HG02938 (cell line): ENCODE measurements around the gene RTP2.

Experiments
- ATAC-seq: cut with Tn5 transposase; IDR thresholded peaks from one replicate; pipeline ENCODE4 v1.9.1; 2021; ENCODE audit warnings: mild to moderate bottlenecking, moderate library complexity; ENCODE audit not compliant: unreplicated experiment

The RTP2 gene

DNA sequence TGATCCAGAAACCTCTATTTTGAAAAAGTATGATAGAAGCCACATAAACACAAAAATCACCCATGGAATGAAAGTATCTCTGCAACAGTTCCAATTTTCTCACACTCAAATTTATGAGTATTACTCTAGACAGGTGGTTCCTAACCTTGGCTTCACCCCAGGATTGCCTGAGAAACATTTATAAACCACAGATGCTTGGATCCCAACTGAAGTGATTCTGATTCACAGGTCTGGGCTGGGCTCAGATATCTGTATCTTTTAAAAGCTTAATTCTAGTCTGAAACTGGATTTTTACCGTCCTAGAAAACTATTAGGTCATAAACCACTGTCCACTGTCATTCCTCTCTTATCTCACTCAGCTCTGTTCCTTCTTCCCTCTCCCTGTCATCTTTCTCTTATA is 24.8 kb downstream of the RTP2 start:
- no peak for ATAC-seq

DNA sequence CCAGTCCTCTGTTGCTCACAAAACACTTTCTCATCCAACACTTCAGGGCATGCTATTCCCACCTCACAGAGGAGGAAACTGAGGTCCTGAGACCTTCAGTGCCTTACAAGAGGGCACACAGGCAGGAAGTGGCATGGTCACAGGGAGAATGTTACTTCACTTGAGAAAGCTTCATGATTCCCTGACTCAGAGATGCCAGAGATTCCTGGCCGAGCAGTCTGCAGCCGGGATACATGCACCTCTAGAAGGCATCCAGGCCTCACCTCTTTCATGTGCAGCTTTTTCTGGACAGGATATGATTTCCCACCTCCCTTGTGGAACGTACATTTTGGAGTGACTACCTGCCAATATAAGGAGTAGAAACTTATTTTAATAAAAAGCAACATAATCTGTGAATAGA is 29.3 kb downstream of the RTP2 start:
- ATAC-seq, result no peak

DNA sequence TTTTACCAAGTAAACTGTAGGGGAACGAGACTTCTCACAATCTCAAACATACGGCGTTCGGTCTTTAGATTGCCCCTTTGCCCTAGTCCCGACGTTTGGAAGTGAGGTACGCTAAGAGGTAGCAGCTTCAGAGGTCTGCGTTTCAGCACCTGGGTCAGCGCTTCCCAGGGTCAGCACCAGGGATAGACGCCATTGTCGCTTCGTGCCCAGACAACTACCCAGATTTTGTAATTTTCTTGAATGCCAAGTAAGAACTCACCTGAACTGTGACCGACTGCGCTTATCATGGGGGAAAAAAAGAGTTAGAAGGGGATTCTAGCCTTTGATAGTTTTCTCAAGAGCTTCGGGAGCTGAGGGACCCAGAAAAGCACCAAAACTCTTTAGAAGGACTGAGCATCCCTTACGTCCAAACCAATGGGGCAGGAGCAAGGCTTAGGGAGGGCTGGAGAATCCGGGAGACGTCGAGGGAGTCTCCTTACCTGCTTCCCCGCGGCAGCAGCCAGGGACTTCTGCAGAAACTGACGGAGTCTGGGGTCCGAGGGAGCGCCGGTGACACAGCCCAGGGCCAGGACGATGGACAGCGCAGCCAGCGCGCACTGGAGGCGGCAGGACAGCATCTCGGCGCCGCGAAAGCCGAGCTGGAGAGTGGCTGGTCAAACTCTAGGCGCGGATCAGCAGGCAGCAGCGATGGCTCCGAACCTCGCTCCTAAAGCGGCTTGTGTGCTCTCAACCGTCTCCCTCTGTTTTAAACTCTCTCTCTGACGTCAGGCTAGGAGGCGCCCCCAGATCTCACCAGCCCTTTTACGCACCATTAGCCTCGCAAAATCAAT is 32.5 kb downstream of the RTP2 start, which contains the start of gene SST:
Gene SST (minus strand): TSS at position 720 of the 830 bp plus-strand sequence. CDS start 103 bp downstream, at position 617.
- no peak for ATAC-seq

DNA sequence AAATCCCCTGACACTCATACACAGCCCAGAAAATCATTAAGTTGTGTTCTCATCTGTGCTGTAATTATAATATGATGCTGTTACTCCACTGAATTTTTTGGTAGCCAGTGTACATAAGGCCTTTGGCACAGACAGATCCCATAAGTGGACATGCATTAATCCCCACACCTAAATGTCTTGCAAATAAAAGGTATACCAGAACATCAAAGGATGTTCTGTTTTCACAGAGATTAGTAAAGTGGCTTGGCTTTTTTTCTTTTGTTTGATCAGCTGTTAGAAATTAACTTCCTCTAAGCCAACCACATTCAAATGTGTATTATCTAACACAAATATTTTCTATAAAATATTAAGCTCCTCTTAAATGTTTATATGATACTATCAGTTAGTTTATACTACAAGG is 34.8 kb downstream of the RTP2 start:
- ATAC-seq, result no peak

DNA sequence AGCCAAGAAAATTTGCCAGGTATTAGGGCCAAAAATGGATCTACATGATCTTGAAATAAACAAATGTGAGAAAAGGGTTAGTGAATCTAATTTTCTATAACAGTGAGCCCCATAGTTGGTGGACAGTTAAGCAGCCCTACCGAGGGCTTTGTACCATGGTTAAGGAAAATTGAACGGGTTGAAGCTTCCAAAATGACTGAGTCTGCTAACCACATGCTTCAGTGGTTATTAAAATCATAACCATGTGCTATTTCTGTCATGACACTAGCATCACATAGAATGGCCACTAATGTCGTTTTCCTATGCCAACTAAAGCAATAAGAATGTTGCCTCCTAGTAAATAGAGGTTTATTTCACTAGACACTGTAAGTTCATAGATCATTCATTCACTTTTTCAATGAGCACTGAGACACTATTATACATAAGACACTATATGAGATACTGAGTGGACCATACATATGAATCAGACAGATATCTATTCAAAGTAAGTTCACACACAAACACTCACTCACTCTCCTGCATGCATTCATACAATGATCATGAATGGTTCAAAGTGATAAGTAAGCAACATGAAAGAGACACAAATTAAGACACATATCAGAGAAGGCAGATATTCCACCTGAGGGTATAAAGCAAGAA is 36.5 kb downstream of the RTP2 start:
- no peak for ATAC-seq

DNA sequence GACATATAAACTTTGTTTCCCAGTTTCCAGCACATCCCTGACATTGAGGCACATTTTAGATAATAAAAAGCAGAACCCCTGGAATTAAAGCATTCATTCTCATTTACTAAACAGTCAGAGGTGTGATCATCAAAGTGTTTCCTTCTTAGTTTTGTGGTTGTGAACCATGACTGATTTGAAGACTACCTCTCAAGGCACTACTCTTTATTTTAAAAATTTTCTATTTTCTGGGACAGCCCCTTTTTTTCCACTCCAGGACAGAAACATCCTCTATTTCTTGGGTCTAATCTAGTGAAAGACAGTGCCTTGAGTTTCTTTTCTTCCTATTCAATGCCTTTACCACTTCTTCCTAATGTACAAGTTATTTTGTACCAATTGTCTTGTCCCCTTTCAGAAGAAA is 37.3 kb downstream of the RTP2 start:
- no peak for ATAC-seq

DNA sequence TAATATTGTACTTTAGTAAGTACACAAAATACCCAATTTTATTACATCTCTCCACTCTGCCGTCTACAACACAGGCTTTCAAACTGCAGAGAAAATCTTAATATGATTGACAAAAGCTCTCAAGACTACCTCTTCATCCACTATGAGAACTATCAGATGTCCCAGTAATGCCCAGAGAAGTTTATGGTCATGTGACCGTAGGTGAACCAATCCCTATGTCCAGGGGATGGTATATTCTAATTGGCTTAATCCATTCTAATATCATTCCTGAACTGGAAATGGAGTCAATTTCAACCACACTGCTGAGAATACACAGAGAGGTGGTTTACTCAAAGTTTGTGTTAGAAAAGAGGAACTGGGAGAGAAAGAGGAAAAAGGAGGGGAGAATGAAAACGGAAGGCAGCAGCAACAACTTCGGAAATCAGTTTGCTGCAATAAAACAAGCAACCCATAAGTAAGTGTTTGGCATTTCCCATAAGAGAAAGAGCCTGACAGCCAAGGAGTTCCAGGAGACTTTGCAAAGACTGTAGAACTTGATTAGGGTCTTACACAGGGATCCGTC is 39.4 kb downstream of the RTP2 start:
- no peak for ATAC-seq

DNA sequence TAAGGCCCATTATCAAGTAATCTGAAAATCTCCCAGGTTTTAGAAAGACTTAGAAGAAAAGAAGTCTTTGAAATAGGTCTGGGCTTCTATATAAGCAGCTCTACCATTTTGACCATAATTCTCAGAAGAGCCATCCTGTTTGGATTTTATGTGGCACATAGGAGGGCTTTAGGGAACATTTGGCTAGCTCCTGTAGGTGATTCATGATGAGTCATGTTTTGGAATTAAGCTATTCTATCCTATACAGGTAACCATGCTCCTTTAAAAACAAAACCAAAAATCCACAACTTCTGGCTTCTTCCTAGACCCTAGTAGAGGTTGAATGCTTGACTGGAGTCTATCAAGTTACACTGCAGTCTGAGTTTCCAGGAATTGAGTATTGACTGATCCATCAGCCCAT is 41.1 kb downstream of the RTP2 start:
- no peak for ATAC-seq

DNA sequence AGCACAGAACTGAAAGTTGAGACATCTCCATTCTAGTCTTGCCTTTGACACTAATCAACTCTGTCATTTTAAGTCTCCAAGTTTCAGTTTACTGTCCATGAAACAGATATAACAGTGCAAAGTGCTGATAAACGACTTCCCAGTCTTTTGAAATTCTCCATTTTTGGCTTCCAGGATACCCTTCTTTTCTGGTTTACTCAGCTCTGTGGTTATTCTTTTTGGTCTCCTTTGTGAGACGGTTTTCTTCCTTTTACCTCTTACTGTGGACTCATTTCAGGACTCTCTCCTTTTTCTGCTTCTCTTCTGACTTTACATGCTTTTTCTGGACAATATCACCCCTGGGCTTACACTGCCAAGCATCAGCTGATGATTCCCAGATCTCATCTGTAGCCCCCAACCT is 51.1 kb downstream of the RTP2 start:
- no peak for ATAC-seq
